OCI-LY7 (cell line): ENCODE measurements around the gene COL6A5. TPM values are rescaled to one million over a fixed set of nuclear protein-coding genes. Genes with fewer than 3 reads are reported as not detected.
"Not testable (repeated sequence)": the region's sequence is repeated elsewhere in the genome, so short reads cannot be mapped to it uniquely, and the experiment has no call there.

Experiments
- BruUV-seq: library from RNA; stranded (reverse); fragments of 400-500 nt; replicated peaks from 2 replicates; lab custom pipeline; 2021; lab: Mats Ljungman, UMichigan
- CTCF ChIA-PET: fragments of 300-600 bp; sonication (Branson Sonifier 250); formaldehyde crosslinking; loops from one replicate; lab custom pipeline; 2022; ENCODE audit warnings: antibody characterized with exemption; ENCODE audit not compliant: unreplicated experiment; lab: Charles Lee
- POLR2A ChIA-PET: fragments of 300-600 bp; sonication (Branson Sonifier 250); formaldehyde crosslinking; loops from one replicate; lab custom pipeline; 2022; ENCODE audit warnings: antibody characterized with exemption; lab: Charles Lee
- DNase-seq: peaks from one replicate; pipeline ENCODE4 v3.0.0-alpha.2; 2015; ENCODE audit warnings: low spot score
- H2AFZ ChIP-seq: fragments of 200-600 bp; sonication (generic), shearing (Covaris generic); 2 replicates; pipeline ENCODE4 v1.6.1; 2014; ENCODE audit warnings: mild to moderate bottlenecking, antibody characterized with exemption, low read length, moderate library complexity
- H3K27ac ChIP-seq: fragments of 200-600 bp; sonication (generic); 2 replicates; pipeline ENCODE4 v1.5.1; 2014; ENCODE audit warnings: mixed run types, low read depth, mild to moderate bottlenecking, moderate library complexity, low read length, inconsistent platforms; ENCODE audit not compliant: poor library complexity, severe bottlenecking
- H3K36me3 ChIP-seq: fragments of 200-600 bp; sonication (generic); 2 replicates; pipeline ENCODE4 v1.6.1; 2014; ENCODE audit warnings: mild to moderate bottlenecking, antibody characterized with exemption, low read length, moderate library complexity, mixed read lengths; ENCODE audit not compliant: insufficient read depth
- H3K4me1 ChIP-seq: fragments of 200-600 bp; sonication (generic); 2 replicates; pipeline ENCODE4 v1.5.1; 2014; ENCODE audit warnings: mild to moderate bottlenecking, low read length; ENCODE audit not compliant: insufficient read depth, poor library complexity, severe bottlenecking
- H3K4me2 ChIP-seq: fragments of 200-600 bp; sonication (generic); 2 replicates; pipeline ENCODE4 v1.6.1; 2014; ENCODE audit warnings: mild to moderate bottlenecking, low read length
- H3K4me3 ChIP-seq: fragments of 200-600 bp; sonication (generic); 2 replicates; pipeline ENCODE4 v1.5.1; 2014; ENCODE audit warnings: mild to moderate bottlenecking, low read depth, low read length; ENCODE audit not compliant: poor library complexity, severe bottlenecking
- H3K79me2 ChIP-seq: fragments of 200-600 bp; sonication (generic); 2 replicates; pipeline ENCODE4 v1.6.1; 2016; ENCODE audit warnings: low read depth, mild to moderate bottlenecking, low read length, moderate library complexity, mixed read lengths; ENCODE audit not compliant: insufficient read depth
- H3K9me2 ChIP-seq: fragments of 200-600 bp; sonication (generic); 2 replicates; pipeline ENCODE4 v1.6.1; 2016; ENCODE audit warnings: mild to moderate bottlenecking, low read length, mixed read lengths; ENCODE audit not compliant: insufficient read depth
- H3K9me3 ChIP-seq: fragments of 200-600 bp; sonication (generic); 2 replicates; pipeline ENCODE4 v1.6.1; 2014; ENCODE audit warnings: mild to moderate bottlenecking, mixed run types, low read length, mixed read lengths
- H4K20me1 ChIP-seq: fragments of 200-600 bp; sonication (generic); 2 replicates; pipeline ENCODE4 v1.6.1; 2014; ENCODE audit warnings: mild to moderate bottlenecking, antibody characterized with exemption, low read length, moderate library complexity, mixed read lengths; ENCODE audit not compliant: insufficient read depth
- CTCF ChIP-seq: fragments of 200-600 bp; sonication (generic); conservative IDR thresholded peaks from 2 replicates; pipeline ENCODE4 v1.5.1; 2014; ENCODE audit warnings: mild to moderate bottlenecking, antibody characterized with exemption, low read length, moderate library complexity, mixed read lengths
- EZH2phosphoT487 ChIP-seq: fragments of 200-600 bp; sonication (generic); IDR thresholded peaks from 2 replicates; pipeline ENCODE4 v1.6.1; 2018; ENCODE audit warnings: low read depth, borderline replicate concordance, mild to moderate bottlenecking, mixed run types, antibody characterized with exemption, low read length, moderate library complexity, mixed read lengths
- intact Hi-C: fragments of 100-400 bp; cut with micrococcal nuclease; formaldehyde crosslinking; loops from one replicate; pipeline ENCODE4 v1.10.0; 2022; ENCODE audit not compliant: unreplicated experiment
- total RNA-seq, 2 experiments: library from RNA; depleted of rRNA in 1 of 2; stranded (reverse); fragments of >200 nt in 1 of 2; shearing (Covaris generic) in 1 of 2; gene quantifications; 2 replicates each; pipeline ENCODE4 v1.2.3, GENCODE V29; 2014 to 2022

The COL6A5 gene
- total RNA-seq, 2 experiments from 2014 or later = not detected

DNA sequence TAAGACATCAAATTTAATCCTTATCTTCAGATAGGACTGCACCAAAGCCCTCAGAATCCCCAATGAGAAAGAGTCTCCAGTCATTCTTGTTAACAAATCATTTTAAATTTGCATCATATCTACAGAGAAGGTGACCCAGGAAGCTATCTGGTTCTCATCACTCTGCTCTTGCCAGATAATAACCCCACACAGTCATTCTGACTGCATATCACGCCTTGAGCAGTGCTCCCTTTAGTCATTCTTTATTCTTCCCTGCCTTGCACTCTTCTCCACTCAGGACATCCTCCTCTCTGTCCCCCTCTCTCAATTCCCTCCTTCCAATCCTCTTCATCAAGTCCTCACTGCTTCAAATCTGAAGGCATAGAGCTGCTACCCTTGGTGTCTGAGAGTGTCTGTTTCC lies 87.8 kb downstream of the COL6A5 start:
- no peak for DNase-seq
- Histone ChIP-seq H3K36me3 (no peaks in the 10 kb centered on the region), H3K4me2 (no peak overlapping the region), H3K79me2 (no peaks in the 10 kb centered on the region), H2AFZ (no peak overlapping the region), H3K9me2 (no peaks in the 10 kb centered on the region), H4K20me1 (no peaks in the 10 kb centered on the region), H3K27ac (no peak overlapping the region), H3K4me3 (no peak overlapping the region), H3K9me3 (no peaks in the 10 kb centered on the region), H3K4me1 (no peaks in the 10 kb centered on the region)
- no TSS peak for BruUV-seq
- CTCF ChIA-PET = no interaction called here
- POLR2A ChIA-PET = no interaction called here
- TF ChIP-seq EZH2phosphoT487 = no peak
- TF ChIP-seq CTCF = no peak
- intact Hi-C loops = no loop called here

- ChIA-PET POLR2A (interaction anchor here (0.6 kb wide), 2 partner anchors 100 to 108 kb away, joined by 3 to 4 read pairs; no protein-coding TSS in a partner anchor), CTCF (no interaction called here)
- Histone ChIP-seq H2AFZ (no peak overlapping the region), H4K20me1 (no peaks in the 10 kb centered on the region), H3K9me2 (no peaks in the 10 kb centered on the region), H3K36me3 (no peaks in the 10 kb centered on the region), H3K79me2 (no peaks in the 10 kb centered on the region), H3K9me3 (no peaks in the 10 kb centered on the region), H3K4me3 (no peak overlapping the region), H3K4me2 (no peak overlapping the region), H3K27ac (no peak overlapping the region), H3K4me1 (no peaks in the 10 kb centered on the region)
- intact Hi-C loops = no loop called here
- no peak for TF ChIP-seq EZH2phosphoT487
- DNase-seq = no peak
- no TSS peak for BruUV-seq
Measured at GRCh38 chr3:130442284-130442683, 96.8 kb downstream of the COL6A5 start.

DNA sequence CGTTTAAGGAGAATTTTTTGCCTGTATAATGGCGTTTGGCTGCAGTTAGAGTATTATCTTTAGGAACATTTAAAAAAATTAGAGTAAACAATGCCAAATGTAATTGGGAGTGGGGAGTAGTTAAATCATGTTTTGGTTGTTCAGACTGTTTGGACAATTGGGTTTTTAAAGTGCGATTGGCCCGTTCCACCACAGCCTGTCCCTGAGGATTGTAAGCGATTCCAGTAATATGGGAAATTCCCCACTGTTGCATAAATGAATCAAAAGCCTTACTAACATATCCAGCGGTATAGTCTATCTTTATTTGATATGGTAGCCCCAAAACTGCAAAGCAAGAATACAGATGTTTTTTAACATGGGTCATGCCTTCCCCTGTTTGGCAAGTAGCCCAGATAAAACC lies 101.4 kb downstream of the COL6A5 start:
- intact Hi-C loops, H3K4me2 ChIP-seq, BruUV-seq, H3K79me2 ChIP-seq, POLR2A ChIA-PET, H3K9me2 ChIP-seq, H3K27ac ChIP-seq, CTCF ChIA-PET, H4K20me1 ChIP-seq, H3K36me3 ChIP-seq, H2AFZ ChIP-seq, H3K4me1 ChIP-seq, DNase-seq, H3K9me3 ChIP-seq, H3K4me3 ChIP-seq: not testable (repeated sequence)

DNA sequence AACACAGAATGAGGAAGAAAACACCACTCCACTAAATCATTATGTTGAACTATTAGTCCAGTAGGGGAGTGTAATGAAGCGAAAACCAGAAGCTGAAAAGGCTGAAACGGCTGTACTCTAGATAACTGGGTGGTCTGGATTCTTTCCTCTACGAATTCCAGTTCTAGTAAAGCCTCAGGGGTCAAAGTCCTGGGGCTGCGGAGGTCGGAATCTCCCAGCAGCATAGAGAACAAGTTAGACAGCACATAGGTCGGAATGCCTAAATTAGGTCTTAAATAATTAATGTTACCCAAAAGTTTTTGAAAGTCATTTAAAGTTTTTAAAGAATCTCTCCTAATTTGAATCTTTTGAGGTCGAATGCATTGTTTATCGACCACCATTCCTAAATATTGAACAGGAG lies 102.7 kb downstream of the COL6A5 start:
- H4K20me1 ChIP-seq, intact Hi-C loops, H3K79me2 ChIP-seq, DNase-seq, H3K4me2 ChIP-seq, POLR2A ChIA-PET, H3K9me3 ChIP-seq, H3K4me1 ChIP-seq, BruUV-seq, CTCF ChIA-PET, H2AFZ ChIP-seq, H3K9me2 ChIP-seq, H3K36me3 ChIP-seq, H3K27ac ChIP-seq, H3K4me3 ChIP-seq: not testable (repeated sequence)
